ENCODE measurements around the gene ZCCHC14.
"Not testable (repeated sequence)": the region's sequence is repeated elsewhere in the genome, so short reads cannot be mapped to it uniquely, and the experiment has no call there.

The ZCCHC14 gene

GRCh38 chr16:87409153-87409552, 83.7 kb downstream of the ZCCHC14 start:
- DNase-seq (ENCODE audit: low spot score) = no peak

DNA sequence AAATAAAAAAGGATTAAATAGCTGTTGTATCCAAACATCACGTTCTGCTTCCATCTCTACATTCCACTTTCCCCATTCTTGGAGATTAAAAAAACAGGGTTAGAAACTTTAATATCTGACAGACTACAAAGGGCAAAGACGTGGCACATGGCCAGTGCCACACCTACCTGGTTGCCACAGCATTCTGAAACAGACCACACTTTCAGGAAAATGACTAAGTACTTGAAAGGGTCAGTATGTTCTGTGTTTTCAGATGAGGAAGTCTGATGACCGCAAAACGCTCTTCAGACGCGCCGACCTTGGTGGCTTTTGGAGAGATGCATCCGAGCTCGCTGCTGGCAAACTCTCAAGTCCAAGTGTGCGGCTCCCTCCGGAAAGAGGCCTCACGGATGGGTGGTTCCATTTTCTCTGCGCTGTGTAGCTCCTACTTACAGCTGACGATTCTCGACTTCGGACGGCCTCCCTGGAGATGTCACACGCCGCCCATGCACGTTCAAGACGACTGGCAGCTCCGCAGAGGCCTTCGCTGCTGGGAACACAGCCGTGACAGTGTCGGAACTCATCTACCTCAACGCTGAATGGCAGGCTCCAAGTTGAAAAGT, 85.2 kb downstream of the ZCCHC14 start:
- no peak for DNase-seq (ENCODE audit: low spot score)

DNA sequence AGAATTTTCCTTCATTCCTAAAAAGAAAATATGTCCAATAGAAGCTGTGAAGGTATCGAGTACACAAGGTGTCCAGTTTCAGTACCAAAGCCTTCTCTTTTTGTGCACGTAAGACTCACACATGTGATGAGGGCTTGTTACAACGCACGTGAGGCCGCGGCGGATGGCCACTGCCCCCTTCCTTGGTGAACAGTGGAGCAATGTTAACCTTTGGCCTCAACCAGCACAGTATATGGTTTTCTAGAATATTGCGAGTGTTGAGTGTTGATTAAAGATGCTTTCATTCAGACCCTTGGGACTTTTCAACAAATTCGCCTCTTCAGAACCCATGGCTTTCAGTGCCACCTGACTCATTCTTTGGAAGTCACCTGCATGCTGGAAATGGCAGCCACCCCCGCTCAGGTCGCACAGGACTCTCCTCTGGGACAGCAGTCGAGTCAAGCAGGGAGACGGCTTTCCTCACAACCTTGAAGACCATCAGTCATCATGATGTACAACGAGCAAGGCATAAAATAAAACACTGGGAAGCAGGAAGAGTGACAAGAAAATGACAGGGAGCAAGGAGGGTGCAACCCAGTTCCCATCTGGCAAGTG, 86.2 kb downstream of the ZCCHC14 start:
- no peak for DNase-seq (ENCODE audit: low spot score)

GRCh38 chr16:87404764-87405625, 87.8 kb downstream of the ZCCHC14 start:
- no peak for DNase-seq (ENCODE audit: low spot score)

DNA sequence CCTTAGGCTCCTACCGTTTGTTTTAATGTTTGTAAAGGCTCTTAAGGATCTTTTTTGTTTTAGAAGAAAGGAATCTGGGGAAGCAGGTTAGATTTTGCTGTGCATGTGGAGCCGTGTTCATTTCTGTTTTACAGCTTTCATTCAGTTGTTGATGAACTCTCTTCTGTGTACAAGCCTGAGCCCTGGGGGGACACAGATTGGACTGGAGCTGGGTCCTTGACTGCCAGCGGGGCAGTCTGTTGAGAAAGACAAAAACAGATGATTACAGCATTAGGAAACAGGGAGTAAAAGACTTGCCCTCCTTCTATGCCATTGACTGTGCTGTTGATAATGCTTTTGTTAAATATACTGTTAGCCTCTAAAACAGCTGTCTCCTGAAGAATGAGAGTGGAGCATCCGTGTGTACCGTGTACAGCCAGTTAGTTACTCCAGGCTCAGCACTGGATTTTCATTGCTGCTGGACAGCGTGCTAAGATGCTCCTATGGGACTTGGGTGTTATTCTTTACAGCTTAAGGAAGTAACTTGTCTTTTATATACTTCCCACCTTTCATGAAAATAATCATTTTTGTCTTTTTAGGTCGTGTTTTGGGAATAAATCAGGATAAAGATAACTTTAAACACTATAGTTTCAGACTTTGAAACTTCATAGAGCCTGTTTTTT, 97.5 kb downstream of the ZCCHC14 start:
- DNase-seq (ENCODE audit: low spot score) = no peak

GRCh38 chr16:87393680-87394055, 99.2 kb downstream of the ZCCHC14 start:
- DNase-seq (ENCODE audit: low spot score) = no peak

- DNase-seq (ENCODE audit: low spot score) = peak; percentile 34
Observed at GRCh38 chr16:87392821-87393679, 99.8 kb downstream of the ZCCHC14 start.

GRCh38 chr16:87391950-87392820, 100.6 kb downstream of the ZCCHC14 start, which contains the start of gene MAP1LC3B:
Gene MAP1LC3B (plus strand): TSS chr16:87392336. CDS start chr16:87392428, 92 bp downstream.
- peak; percentile 97 for DNase-seq (ENCODE audit: low spot score)

DNA sequence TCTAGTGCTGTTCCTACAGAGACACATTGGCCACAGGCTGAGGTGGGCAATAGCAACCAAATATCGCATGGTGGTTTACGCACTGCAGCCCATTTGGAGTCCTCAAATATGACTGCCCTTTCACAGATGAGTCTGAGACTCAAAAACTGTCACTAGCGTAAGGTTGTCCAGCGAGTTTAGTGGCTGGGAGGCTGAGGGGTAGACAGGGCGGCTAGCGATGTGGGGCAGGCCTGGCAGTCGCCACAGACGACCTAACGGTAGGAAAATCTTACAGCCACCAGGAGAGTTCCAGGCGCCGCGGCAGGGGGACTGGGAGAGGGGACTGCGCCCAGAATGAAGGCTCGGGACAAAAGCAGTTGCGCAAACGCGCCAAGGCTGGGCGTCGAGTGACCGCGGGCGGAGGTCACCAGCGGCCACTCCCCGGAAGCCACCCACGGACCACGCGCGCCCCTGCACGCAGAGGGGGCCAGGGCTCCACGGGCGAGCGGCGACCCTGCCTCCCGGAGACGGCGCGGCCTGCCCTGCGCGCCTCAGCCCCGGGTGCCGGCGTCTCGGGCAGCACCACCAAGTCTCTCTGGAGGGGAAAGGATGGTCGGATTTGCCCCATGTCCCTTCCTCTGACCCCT, 101.4 kb downstream of the ZCCHC14 start:
- DNase-seq (ENCODE audit: low spot score) = no peak

DNA sequence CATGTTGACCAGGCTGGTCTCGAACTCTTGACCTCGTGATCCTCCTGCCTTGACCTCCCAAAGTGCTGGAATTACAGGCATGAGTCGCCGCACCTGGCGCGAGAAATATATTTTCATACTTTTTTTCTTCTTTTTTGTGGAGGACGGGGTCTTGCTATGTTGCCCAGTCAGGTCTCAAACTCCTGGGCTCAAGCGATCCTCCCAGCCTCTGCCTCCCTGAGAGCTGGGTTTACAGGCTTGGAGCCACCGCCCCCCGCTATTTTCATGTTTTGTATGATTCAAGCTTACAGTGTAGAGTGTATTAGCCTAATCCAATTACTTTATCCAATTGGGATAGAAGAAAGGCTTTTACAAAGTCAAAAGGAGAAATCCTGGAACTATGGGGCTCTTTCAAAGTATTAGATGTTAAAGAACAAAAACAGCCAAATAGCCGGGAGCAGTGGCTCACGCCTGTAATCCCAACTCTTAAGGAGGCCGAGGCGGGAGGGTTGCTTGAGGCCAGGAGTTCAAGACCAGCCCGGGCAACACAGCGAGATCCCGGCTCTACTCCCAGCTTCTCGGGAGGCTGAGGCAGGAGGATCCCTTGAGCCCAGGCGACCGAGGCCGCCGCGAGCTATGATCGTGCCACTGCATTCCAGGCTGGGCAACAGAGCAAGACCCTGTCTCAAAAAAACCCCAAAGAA, 102.0 kb downstream of the ZCCHC14 start:
- DNase-seq (ENCODE audit: low spot score) = no peak

- not testable (repeated sequence) for DNase-seq (ENCODE audit: low spot score)
Observed at GRCh38 chr16:87389914-87390313, 102.9 kb downstream of the ZCCHC14 start.

DNA sequence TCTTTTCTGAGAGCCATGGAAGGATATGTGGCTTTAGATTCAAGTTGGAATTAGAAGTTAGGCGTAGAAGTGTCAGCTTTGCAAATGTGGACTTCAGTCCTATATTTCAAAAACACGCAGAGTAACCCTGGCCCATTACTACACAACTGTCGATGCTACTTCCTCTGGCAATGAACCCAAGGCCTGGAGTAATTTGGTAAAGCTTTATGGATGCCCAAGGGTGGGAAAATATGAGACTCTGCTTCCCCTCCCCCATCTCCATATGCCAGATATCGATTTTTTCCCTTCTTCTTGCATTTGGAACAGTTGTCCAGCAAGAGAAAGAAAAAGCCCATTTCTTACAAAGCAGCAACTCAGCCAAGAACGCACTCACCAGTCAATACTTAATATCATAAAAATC, 103.6 kb downstream of the ZCCHC14 start:
- no peak for DNase-seq (ENCODE audit: low spot score)

- no peak for DNase-seq (ENCODE audit: low spot score)
Observed at GRCh38 chr16:87388818-87389134, 104.0 kb downstream of the ZCCHC14 start.

GRCh38 chr16:87387942-87388817, 104.6 kb downstream of the ZCCHC14 start:
- peak; percentile 96 for DNase-seq (ENCODE audit: low spot score)

DNA sequence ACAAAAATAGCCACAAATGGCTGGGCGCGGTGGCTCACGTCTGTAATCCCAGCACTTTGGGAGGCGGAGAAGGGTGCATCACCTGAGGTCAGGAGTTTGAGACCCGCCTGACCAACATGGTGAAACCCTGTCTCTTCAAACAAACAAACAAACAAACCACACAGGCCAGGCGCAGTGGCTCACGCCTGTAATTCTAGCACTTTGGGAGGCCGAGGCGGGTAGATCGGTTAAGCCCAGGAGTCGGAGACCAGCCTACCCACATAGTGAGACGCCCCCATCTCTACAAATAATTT, 108.0 kb downstream of the ZCCHC14 start:
- DNase-seq (ENCODE audit: low spot score) = not testable (repeated sequence)

DNA sequence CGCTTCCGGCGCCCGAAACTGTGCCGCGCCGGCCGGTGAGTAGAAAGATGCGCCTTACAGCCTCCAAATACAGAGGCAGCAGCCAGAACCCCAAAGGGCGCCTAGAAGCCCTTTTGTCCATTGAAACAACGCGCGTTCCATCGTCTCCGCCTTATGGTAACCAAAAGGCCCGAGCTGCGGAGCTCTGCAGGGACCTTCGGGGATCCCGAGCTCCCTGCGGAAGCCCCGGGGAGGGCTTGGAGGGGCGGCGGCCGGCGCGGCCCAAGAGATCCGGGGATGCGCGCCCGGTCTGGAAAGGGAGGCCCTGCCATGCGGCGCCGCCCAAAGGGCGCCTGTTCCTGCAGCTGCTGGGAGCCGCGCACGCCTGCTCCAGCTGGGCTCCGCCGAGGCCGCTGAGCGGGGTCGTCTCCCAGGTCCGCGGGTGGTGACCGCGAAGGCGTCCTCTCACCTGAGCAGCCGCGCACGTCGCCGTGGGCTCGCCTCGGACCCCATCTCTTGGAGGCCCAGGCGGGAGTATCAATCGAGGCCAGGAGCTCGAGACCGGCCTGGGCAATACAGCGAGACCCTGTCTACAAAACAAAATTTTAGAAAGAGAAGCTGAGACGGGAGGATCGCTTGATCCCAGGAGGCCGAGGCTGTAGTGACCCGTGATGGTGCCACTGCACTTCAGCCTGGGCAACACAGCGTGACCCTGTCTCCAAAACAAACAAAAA, 108.5 kb downstream of the ZCCHC14 start:
- peak; percentile 43 for DNase-seq (ENCODE audit: low spot score)

DNA sequence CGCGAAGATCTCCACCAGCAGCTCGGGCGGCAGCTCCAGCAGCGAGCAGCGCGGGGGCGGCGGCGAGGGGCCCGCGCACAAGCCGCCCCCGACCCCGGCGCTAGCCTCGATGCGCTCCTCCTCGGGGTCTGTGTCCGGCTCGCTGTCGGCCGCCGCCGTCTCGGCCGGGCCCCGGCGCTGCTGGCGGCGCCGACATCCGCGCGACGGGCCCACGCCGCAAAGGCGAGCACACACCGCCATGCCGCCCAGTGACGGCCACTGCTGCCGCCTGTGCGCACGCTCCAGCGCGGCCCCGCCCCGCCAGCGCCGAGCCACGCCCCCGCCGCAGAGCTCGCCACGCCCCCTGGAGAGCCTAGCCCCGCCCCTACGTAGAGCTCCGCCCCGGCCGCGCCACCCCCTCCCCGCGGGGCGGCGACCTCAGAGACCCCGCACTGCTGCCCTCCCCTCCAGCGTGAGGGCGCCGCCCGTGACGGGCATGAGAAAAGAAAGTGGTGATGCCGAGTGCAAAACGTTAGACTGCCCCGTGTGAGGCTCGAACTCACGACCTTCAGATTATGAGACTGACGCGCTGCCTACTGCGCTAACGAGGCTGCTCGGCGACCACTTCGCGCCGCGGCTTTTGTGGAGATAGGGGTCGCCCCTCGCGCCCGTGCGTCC, 109.2 kb downstream of the ZCCHC14 start, which contains the start of gene FBXO31:
Gene FBXO31, minus strand, starts transcription at position 272 of the 657 bp plus-strand sequence. Its CDS starts 32 bp downstream, at position 240.
- peak; percentile 95 for DNase-seq (ENCODE audit: low spot score)
